Kidney (tissue), 14 donors: ENCODE results near the gene KLHL29. TPM values are rescaled to one million over a fixed set of nuclear protein-coding genes. Genes with fewer than 3 reads are reported as not detected.

Experiments
- DNase-seq, 5 donors: peaks; one replicate each; pipeline ENCODE4 v3.0.0-alpha.2; 2013 to 2020
- FAIRE-seq: peaks from 2 replicates; lab custom pipeline; 2012; peaks lifted over from hg19 to GRCh38; lab: Jason Lieb, UNC
- H3K27ac ChIP-seq, 2 donors: one replicate each; pipeline ENCODE4 v1.7.0; 2013; ENCODE audit warnings: low read depth in 2 of 2, low read length in 2 of 2, inconsistent platforms in 1 of 2
- H3K27me3 ChIP-seq: one replicate; pipeline ENCODE4 v1.7.1; 2013; ENCODE audit warnings: low read length, inconsistent platforms; ENCODE audit not compliant: control insufficient read depth, insufficient read depth
- H3K36me3 ChIP-seq, 3 donors: one replicate each; pipeline versions ENCODE4 v1.7.0 to v1.7.1; 2013; ENCODE audit warnings: low read length in 3 of 3, control low read depth in 1 of 3, inconsistent platforms in 1 of 3; ENCODE audit not compliant: insufficient read depth in 3 of 3, control insufficient read depth in 2 of 3
- H3K4me1 ChIP-seq, 3 donors: one replicate each; pipeline versions ENCODE4 v1.7.0 to v1.7.1; 2013; ENCODE audit warnings: low read length in 3 of 3, inconsistent platforms in 1 of 3, low read depth in 1 of 3; ENCODE audit not compliant: control insufficient read depth in 2 of 3, insufficient read depth in 2 of 3
- H3K4me3 ChIP-seq, 3 donors: one replicate each; pipeline versions ENCODE4 v1.7.0 to v1.8.1; 2013; ENCODE audit warnings: low read length in 3 of 3, control low read depth in 1 of 3, inconsistent platforms in 1 of 3
- H3K9ac ChIP-seq, 3 donors: one replicate each; pipeline versions ENCODE4 v1.7.0 to v1.7.1; 2013; ENCODE audit warnings: low read length in 3 of 3, control low read depth in 1 of 3, inconsistent platforms in 1 of 3
- H3K9me3 ChIP-seq, 3 donors: one replicate each; pipeline versions ENCODE4 v1.7.0 to v1.7.1; 2013; ENCODE audit warnings: low read length in 3 of 3, control low read depth in 1 of 3, inconsistent platforms in 1 of 3; ENCODE audit not compliant: control insufficient read depth in 2 of 3, insufficient read depth in 1 of 3
- CTCF ChIP-seq: IDR thresholded peaks from 3 replicates; pipeline ENCODE4 v1.5.1; 2012; ENCODE audit warnings: mild to moderate bottlenecking, moderate library complexity, borderline replicate concordance; ENCODE audit not compliant: insufficient read depth; ENCODE audit errors: extremely low read depth
- intact Hi-C: fragments of 100-400 bp; cut with DNase I; formaldehyde crosslinking; loops from one replicate; pipeline ENCODE4 v1.11.1; 2022
- polyA plus RNA-seq: library from polyadenylated mRNA; stranded (reverse); fragments of 350-450 nt; fragmentation: Illumina TruSeq; extraction: RNeasy Lipid Tissue Mini Kit (QIAGEN cat#74804); gene quantifications from one replicate; pipeline ENCODE4 v1.2.3, GENCODE V29; 2014; ENCODE audit warnings: low read depth, low replicate concordance; ENCODE audit not compliant: insufficient read depth
- total RNA-seq: library from RNA; stranded (reverse); fragmentation: NEBNext Ultra II Directional; extraction: Animal tissue kit (Norgen Biotek cat#: 25700); gene quantifications from one replicate; pipeline ENCODE4 v1.2.1, GENCODE V29; 2021
- donor health status: control.
- donor health status: control.
- donor health status: control.
- donor health status: control.
- donor health status: control.
- donor health status: DM: yes; HTN: yes; CAD: no.
- donor health status: Normal renal cell carcinoma (clear cell type).

Gene KLHL29
- total and polyA plus RNA-seq, 2 donors from 2014 or later: 1.5 to 10.5 TPM

GRCh38 chr2:23588106-23588505 lies 203.1 kb downstream of the KLHL29 start:
- Histone ChIP-seq H3K9me3 (no peaks in the 10 kb centered on the region), H3K4me1 (no peaks in the 10 kb centered on the region), H3K27ac (no peak overlapping the region), H3K9ac (no peak overlapping the region), H3K36me3 (no peaks in the 10 kb centered on the region), H3K27me3 (no peaks in the 10 kb centered on the region), H3K4me3 (no peak overlapping the region)
- intact Hi-C loops: no loop called here
- no peak for TF ChIP-seq CTCF
- no peak for FAIRE-seq
- DNase-seq: peak in 2 of 5 donors; percentile 45 to 62

GRCh38 chr2:23588508-23589201 lies 203.7 kb downstream of the KLHL29 start:
- FAIRE-seq (no peak), DNase-seq (peak in 3 of 5 donors; percentile 48 to 60 (median 51))
- no peak overlapping the region for H3K9ac ChIP-seq
- H3K4me3 ChIP-seq: no peak overlapping the region
- no peaks in the 10 kb centered on the region for H3K4me1 ChIP-seq
- TF ChIP-seq CTCF: no peak
- no peaks in the 10 kb centered on the region for H3K27me3 ChIP-seq
- no peaks in the 10 kb centered on the region for H3K9me3 ChIP-seq
- intact Hi-C loops: no loop called here
- H3K27ac ChIP-seq: no peak overlapping the region
- no peaks in the 10 kb centered on the region for H3K36me3 ChIP-seq

DNA sequence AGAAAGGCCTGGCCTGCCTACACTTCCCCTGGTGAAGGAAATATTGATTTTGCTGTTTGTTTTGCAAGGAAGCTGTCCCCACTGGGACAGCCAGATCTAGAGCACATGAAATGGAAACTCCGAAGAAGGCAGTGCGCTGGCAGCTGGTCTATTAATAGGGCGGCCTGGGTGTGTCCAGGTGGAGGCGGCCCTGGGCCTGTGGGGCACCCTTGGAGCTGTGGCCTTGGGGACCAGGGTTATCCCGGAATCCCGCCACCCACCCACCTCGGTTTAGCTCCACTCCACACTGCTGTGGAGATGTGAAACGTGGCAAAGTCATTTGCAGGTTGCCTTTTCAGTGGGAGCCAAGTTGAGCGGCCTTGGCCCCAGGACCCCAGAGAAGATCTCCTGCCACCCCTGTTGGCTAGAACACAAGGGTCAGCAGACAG lies 204.3 kb downstream of the KLHL29 start:
- no peaks in the 10 kb centered on the region for H3K9me3 ChIP-seq
- H3K36me3 ChIP-seq: no peaks in the 10 kb centered on the region
- no peak overlapping the region for H3K4me3 ChIP-seq
- no peak overlapping the region for H3K9ac ChIP-seq
- no peak for FAIRE-seq
- DNase-seq: peak in 2 of 5 donors; percentile 53 to 56
- H3K4me1 ChIP-seq: no peaks in the 10 kb centered on the region
- TF ChIP-seq CTCF: no peak
- intact Hi-C loops: no loop called here
- H3K27ac ChIP-seq: no peak overlapping the region
- H3K27me3 ChIP-seq: no peaks in the 10 kb centered on the region

- no peaks in the 10 kb centered on the region for H3K27me3 ChIP-seq
- H3K9me3 ChIP-seq: no peaks in the 10 kb centered on the region
- intact Hi-C loops: no loop called here
- no peak for TF ChIP-seq CTCF
- DNase-seq: no peak
- FAIRE-seq: no peak
- no peaks in the 10 kb centered on the region for H3K36me3 ChIP-seq
- no peaks in the 10 kb centered on the region for H3K4me1 ChIP-seq
- H3K4me3 ChIP-seq: no peak overlapping the region
- H3K9ac ChIP-seq: no peak overlapping the region
- H3K27ac ChIP-seq: no peak overlapping the region
Observed at GRCh38 chr2:23589739-23590138, 204.8 kb downstream of the KLHL29 start.
